ENCODE measurements around the gene ARHGAP8. TPM values are rescaled to one million over a fixed set of nuclear protein-coding genes. Genes with fewer than 3 reads are reported as not detected.

Gene ARHGAP8
- total RNA-seq, 2 donors from 2014 or later: 12.2 to 15.2 TPM

GRCh38 chr22:44786610-44787009 is 34.2 kb downstream of the ARHGAP8 start:
- TF ChIP-seq POLR2A (IDR thresholded peaks at IDR 0.05) (no peak), CTCF (IDR thresholded peaks at IDR 0.05) (no peak)
- no peaks in the 10 kb centered on the region for H3K9me3 ChIP-seq
- H3K4me1 ChIP-seq: no peaks in the 10 kb centered on the region
- intact Hi-C loops (cut with DNase I): no loop called here
- no peaks in the 10 kb centered on the region for H3K27me3 ChIP-seq
- DNase-seq: no peak
- no peak overlapping the region for H3K4me3 ChIP-seq
- no peak for ATAC-seq
- 79 to 93% methylated on average over 4 to 7 of the region's 7 CpGs for WGBS, 2 donors
- H3K27ac ChIP-seq: no peak overlapping the region
- H3K36me3 ChIP-seq (replicated peaks in 1 of 2; ENCODE audit: insufficient read depth in 1 of 2, low read depth in 2 of 2): no peaks in the 10 kb centered on the region

GRCh38 chr22:44787832-44788231 is 35.5 kb downstream of the ARHGAP8 start:
- Histone ChIP-seq H3K4me1 (no peaks in the 10 kb centered on the region), H3K9me3 (no peaks in the 10 kb centered on the region), H3K27me3 (no peaks in the 10 kb centered on the region), H3K4me3 (no peak overlapping the region), H3K27ac (no peak overlapping the region), H3K36me3 (replicated peaks in 1 of 2; ENCODE audit: insufficient read depth in 1 of 2, low read depth in 2 of 2) (no peaks in the 10 kb centered on the region)
- TF ChIP-seq POLR2A (IDR thresholded peaks at IDR 0.05): no peak
- TF ChIP-seq CTCF (IDR thresholded peaks at IDR 0.05): no peak
- 81% methylated on average over 3 of the region's 3 CpGs for WGBS, 2 donors
- ATAC-seq: no peak
- intact Hi-C loops (cut with DNase I): no loop called here
- no peak for DNase-seq

GRCh38 chr22:44793106-44793505 is 40.7 kb downstream of the ARHGAP8 start:
- DNase-seq: no peak
- WGBS, 2 donors: 87 to 91% methylated on average over 10 of the region's 10 CpGs
- TF ChIP-seq CTCF (IDR thresholded peaks at IDR 0.05): no peak

GRCh38 chr22:44793506-44794172 is 41.3 kb downstream of the ARHGAP8 start:
- H3K4me3 ChIP-seq: no peak overlapping the region
- no peaks in the 10 kb centered on the region for H3K4me1 ChIP-seq
- H3K27ac ChIP-seq: no peak overlapping the region
- no peak for DNase-seq
- H3K36me3 ChIP-seq (replicated peaks in 1 of 2; ENCODE audit: insufficient read depth in 1 of 2, low read depth in 2 of 2): no peaks in the 10 kb centered on the region
- 88 to 91% methylated on average over 24 of the region's 24 CpGs for WGBS, 2 donors
- TF ChIP-seq POLR2A (IDR thresholded peaks at IDR 0.05): no peak
- no peak for TF ChIP-seq CTCF (IDR thresholded peaks at IDR 0.05)
- no peaks in the 10 kb centered on the region for H3K9me3 ChIP-seq
- no peaks in the 10 kb centered on the region for H3K27me3 ChIP-seq
- intact Hi-C loops (cut with DNase I): no loop called here
- no peak for ATAC-seq

More at GRCh38 chr22:44793106-44793505, 40.7 kb downstream of the ARHGAP8 start:
- intact Hi-C loops (cut with DNase I): no loop called here
- H3K27me3 ChIP-seq: no peaks in the 10 kb centered on the region
- no peaks in the 10 kb centered on the region for H3K36me3 ChIP-seq (replicated peaks in 1 of 2; ENCODE audit: insufficient read depth in 1 of 2, low read depth in 2 of 2)
- H3K9me3 ChIP-seq: no peaks in the 10 kb centered on the region
- H3K4me3 ChIP-seq: no peak overlapping the region
- no peak for ATAC-seq
- no peak overlapping the region for H3K27ac ChIP-seq
- H3K4me1 ChIP-seq: no peaks in the 10 kb centered on the region

Data from body of pancreas (tissue), 4 donors.